Measurements from ENCODE around the gene LRCH3.

LRCH3 gene

DNA sequence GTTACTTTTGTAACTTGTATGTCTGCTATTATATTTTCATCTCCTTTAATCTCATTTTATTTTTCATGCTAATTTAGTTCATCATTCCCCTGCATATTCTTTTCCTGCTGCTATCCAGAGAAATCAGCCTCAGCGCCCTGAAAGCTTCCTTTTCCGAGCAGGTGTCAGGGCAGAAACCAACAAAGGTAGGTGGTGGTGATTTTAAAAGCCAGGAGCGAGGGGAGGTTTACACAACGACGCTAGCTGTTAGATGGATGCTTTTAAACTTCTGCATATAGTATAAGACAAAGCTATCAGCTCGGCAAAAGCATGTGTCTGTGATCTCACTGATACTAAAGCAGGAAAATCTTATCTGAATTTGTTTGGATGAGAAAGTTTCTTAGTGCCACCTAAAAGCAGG, 75.0 kb downstream of the LRCH3 start:
- ChIA-PET POLR2A (no interaction called here), CTCF (no interaction called here)
- TF ChIP-seq ELF4 (IDR thresholded peaks at IDR 0.05) (no peak), FOXM1 (IDR thresholded peaks at IDR 0.05; ENCODE audit: borderline replicate concordance) (no peak), L3MBTL2 (conservative IDR thresholded peaks at IDR 0.05) (no peak), ZNF384 (IDR thresholded peaks at IDR 0.05) (no peak), LEF1 (IDR thresholded peaks at IDR 0.05; ENCODE audit: borderline replicate concordance) (no peak), HDGF (IDR thresholded peaks at IDR 0.05; ENCODE audit: borderline replicate concordance) (no peak)
- TF ChIP-seq, protein P1, sequence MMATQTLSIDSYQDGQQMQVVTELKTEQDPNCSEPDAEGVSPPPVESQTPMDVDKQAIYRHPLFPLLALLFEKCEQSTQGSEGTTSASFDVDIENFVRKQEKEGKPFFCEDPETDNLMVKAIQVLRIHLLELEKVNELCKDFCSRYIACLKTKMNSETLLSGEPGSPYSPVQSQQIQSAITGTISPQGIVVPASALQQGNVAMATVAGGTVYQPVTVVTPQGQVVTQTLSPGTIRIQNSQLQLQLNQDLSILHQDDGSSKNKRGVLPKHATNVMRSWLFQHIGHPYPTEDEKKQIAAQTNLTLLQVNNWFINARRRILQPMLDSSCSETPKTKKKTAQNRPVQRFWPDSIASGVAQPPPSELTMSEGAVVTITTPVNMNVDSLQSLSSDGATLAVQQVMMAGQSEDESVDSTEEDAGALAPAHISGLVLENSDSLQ (IDR thresholded peaks at IDR 0.05), result no peak
- no peak for DNase-seq (ENCODE audit: extremely low spot score)

DNA sequence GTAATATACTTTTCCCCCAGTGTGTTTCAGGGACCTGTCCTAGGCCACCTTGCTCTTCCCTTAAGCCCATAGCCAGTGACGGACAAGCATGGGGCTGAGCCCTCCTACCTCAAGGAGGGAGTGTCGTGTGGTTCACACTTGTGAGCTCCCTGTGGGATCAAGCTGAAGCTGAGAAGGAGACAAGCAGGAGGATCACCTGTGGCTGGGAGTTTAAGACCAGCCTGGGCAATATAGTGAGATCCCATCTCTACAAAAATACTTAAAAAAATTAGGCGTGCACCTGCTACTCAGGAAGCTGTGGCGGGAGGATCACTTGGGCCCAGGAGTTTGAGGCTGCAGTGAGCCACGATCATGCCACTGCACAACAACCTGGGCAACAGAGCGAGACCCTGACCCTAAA, 82.3 kb downstream of the LRCH3 start:
- TF ChIP-seq SP1 (IDR thresholded peaks at IDR 0.05), result no peak
- TF ChIP-seq, protein P1 (IDR thresholded peaks at IDR 0.05), result no peak
- no peak for TF ChIP-seq BHLHE40 (IDR thresholded peaks at IDR 0.05; ENCODE audit: borderline replicate concordance)
- no peak for TF ChIP-seq ZNF384 (IDR thresholded peaks at IDR 0.05)
- no peak for TF ChIP-seq NFRKB (IDR thresholded peaks at IDR 0.05)
- TF ChIP-seq ELF4 (IDR thresholded peaks at IDR 0.05), result no peak
- no peak for TF ChIP-seq FOXM1 (IDR thresholded peaks at IDR 0.05; ENCODE audit: borderline replicate concordance)
- no peak for TF ChIP-seq SUZ12 (IDR thresholded peaks at IDR 0.05)
- TF ChIP-seq CTBP1 (IDR thresholded peaks at IDR 0.05; ENCODE audit: borderline replicate concordance), result no peak
- no peak for TF ChIP-seq FOXA1 (IDR thresholded peaks at IDR 0.05)
- no peak for TF ChIP-seq LEF1 (IDR thresholded peaks at IDR 0.05; ENCODE audit: borderline replicate concordance)
- no peak for TF ChIP-seq L3MBTL2 (conservative IDR thresholded peaks at IDR 0.05)
- TF ChIP-seq ARNT (IDR thresholded peaks at IDR 0.05), result no peak
- no peak for TF ChIP-seq TARDBP (IDR thresholded peaks at IDR 0.05)
- ChIA-PET POLR2A (no interaction called here), CTCF (no interaction called here)
- DNase-seq (ENCODE audit: extremely low spot score), result no peak

DNA sequence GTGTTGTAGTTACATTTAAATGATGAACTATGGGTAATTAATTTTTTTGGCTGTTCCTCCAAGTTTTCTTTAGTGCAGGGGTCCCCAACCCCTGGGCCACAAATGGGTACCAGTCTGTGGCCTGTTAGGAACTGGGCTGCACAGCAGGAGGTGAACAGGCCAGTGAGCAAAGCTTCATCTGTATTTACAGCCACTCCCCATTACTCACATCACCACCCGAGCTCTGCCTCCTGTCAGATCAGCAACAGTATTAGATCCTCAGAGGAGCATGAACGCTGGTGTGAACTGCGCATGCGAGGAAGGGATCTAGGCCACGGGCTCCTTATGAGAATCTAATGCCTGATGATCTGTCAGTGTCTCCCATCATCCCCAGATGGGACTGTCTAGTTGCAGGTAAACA, 83.0 kb downstream of the LRCH3 start:
- ChIA-PET CTCF (no interaction called here), POLR2A (no interaction called here)
- TF ChIP-seq FOXK2 (IDR thresholded peaks at IDR 0.05) (no peak), SUZ12 (IDR thresholded peaks at IDR 0.05) (no peak), CTBP1 (IDR thresholded peaks at IDR 0.05; ENCODE audit: borderline replicate concordance) (no peak), L3MBTL2 (conservative IDR thresholded peaks at IDR 0.05) (no peak), FOXM1 (IDR thresholded peaks at IDR 0.05; ENCODE audit: borderline replicate concordance) (no peak), NFRKB (IDR thresholded peaks at IDR 0.05) (no peak), ELF4 (IDR thresholded peaks at IDR 0.05) (no peak)
- DNase-seq (ENCODE audit: extremely low spot score), result no peak

DNA sequence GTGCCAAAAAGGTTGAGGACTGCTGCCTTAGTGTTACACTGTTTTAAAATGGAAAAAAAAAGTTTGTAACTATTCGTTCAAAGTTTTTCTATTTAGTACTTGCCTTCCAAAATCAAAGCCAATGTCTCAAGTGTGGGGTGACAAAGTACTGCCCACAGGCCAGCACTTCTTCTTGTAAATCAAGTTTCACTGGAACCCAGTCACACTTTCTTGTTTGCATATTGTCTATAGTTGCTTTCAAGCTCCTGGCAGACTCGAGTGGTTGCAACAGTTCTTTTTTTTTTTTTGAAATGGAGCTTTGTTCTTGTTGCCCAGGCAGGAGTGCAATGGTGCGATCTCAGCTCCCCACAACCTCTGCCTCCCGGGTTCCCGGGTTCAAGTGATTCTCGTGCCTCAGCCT, 83.6 kb downstream of the LRCH3 start:
- ChIA-PET CTCF (no interaction called here), POLR2A (no interaction called here)
- TF ChIP-seq ARNT (IDR thresholded peaks at IDR 0.05), result no peak
- no peak for TF ChIP-seq TARDBP (IDR thresholded peaks at IDR 0.05)
- TF ChIP-seq FOXA1 (IDR thresholded peaks at IDR 0.05), result no peak
- TF ChIP-seq HDGF (IDR thresholded peaks at IDR 0.05; ENCODE audit: borderline replicate concordance), result no peak
- TF ChIP-seq FOXK2 (IDR thresholded peaks at IDR 0.05), result no peak
- TF ChIP-seq SUZ12 (IDR thresholded peaks at IDR 0.05), result no peak
- no peak for TF ChIP-seq BHLHE40 (IDR thresholded peaks at IDR 0.05; ENCODE audit: borderline replicate concordance)
- TF ChIP-seq SP1 (IDR thresholded peaks at IDR 0.05), result no peak
- TF ChIP-seq, protein P1 (IDR thresholded peaks at IDR 0.05), result no peak
- no peak for TF ChIP-seq L3MBTL2 (conservative IDR thresholded peaks at IDR 0.05)
- no peak for TF ChIP-seq NFRKB (IDR thresholded peaks at IDR 0.05)
- TF ChIP-seq ELF4 (IDR thresholded peaks at IDR 0.05), result no peak
- TF ChIP-seq CTBP1 (IDR thresholded peaks at IDR 0.05; ENCODE audit: borderline replicate concordance), result no peak
- TF ChIP-seq FOXM1 (IDR thresholded peaks at IDR 0.05; ENCODE audit: borderline replicate concordance), result no peak
- no peak for TF ChIP-seq LEF1 (IDR thresholded peaks at IDR 0.05; ENCODE audit: borderline replicate concordance)
- no peak for TF ChIP-seq ZNF384 (IDR thresholded peaks at IDR 0.05)
- DNase-seq (ENCODE audit: extremely low spot score), result no peak

DNA sequence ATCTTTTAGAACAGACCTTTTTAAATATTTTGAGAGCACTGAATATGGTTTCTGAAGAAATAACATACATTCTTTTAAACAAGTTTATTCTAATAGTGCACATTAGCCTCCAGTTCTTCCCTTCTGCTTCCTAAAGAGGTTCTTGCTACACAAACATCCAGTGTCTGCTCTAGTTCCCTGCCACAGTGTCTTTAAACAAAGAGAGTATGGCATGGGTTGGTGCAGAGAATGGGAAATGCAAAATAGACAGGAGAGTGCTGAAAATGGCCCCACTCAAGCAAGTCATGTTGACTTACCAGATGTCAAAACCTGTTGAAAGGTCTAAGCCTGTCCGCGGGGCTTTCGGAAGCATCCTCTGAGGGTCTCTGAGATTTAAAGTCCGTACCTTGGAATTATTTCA, 86.8 kb downstream of the LRCH3 start:
- DNase-seq (ENCODE audit: extremely low spot score), result no peak
- POLR2A ChIA-PET, result no interaction called here
- TF ChIP-seq BHLHE40 (IDR thresholded peaks at IDR 0.05; ENCODE audit: borderline replicate concordance) (no peak), CTBP1 (IDR thresholded peaks at IDR 0.05; ENCODE audit: borderline replicate concordance) (no peak), FOXM1 (IDR thresholded peaks at IDR 0.05; ENCODE audit: borderline replicate concordance) (no peak), FOXK2 (IDR thresholded peaks at IDR 0.05) (no peak), LEF1 (IDR thresholded peaks at IDR 0.05; ENCODE audit: borderline replicate concordance) (no peak), L3MBTL2 (conservative IDR thresholded peaks at IDR 0.05) (no peak), ARNT (IDR thresholded peaks at IDR 0.05) (no peak), NFRKB (IDR thresholded peaks at IDR 0.05) (no peak), SP1 (IDR thresholded peaks at IDR 0.05) (no peak), TARDBP (IDR thresholded peaks at IDR 0.05) (no peak), ELF4 (IDR thresholded peaks at IDR 0.05) (no peak), HDGF (IDR thresholded peaks at IDR 0.05; ENCODE audit: borderline replicate concordance) (no peak), ZNF384 (IDR thresholded peaks at IDR 0.05) (no peak), FOXA1 (IDR thresholded peaks at IDR 0.05) (no peak), SUZ12 (IDR thresholded peaks at IDR 0.05) (no peak)
- TF ChIP-seq, protein P1 (IDR thresholded peaks at IDR 0.05), result no peak
- CTCF ChIA-PET, result no interaction called here

DNA sequence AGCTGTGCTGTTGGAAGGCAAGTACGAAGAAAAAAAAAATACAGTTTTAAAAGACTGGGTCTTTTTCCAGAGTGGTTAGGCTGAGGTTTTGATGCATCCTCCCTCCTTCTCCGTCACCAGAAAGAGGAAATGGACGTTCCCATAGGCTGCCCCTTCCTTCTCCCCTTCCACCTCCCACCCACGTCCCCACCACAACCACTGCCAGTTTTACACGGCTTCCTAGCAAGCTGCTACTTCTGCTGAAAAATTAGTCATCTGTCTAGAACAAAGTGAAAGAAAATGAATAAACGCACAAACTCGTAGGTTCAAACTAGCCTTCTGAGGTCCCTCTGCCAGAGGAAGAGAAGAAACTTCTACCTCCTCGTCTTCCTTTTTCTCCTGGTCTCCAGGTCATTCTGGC, 87.4 kb downstream of the LRCH3 start:
- ChIA-PET POLR2A (no interaction called here), CTCF (no interaction called here)
- no peak for TF ChIP-seq ARNT (IDR thresholded peaks at IDR 0.05)
- no peak for TF ChIP-seq SP1 (IDR thresholded peaks at IDR 0.05)
- no peak for TF ChIP-seq FOXA1 (IDR thresholded peaks at IDR 0.05)
- TF ChIP-seq FOXM1 (IDR thresholded peaks at IDR 0.05; ENCODE audit: borderline replicate concordance), result no peak
- no peak for TF ChIP-seq NFRKB (IDR thresholded peaks at IDR 0.05)
- TF ChIP-seq CTBP1 (IDR thresholded peaks at IDR 0.05; ENCODE audit: borderline replicate concordance), result no peak
- TF ChIP-seq HDGF (IDR thresholded peaks at IDR 0.05; ENCODE audit: borderline replicate concordance), result no peak
- TF ChIP-seq SUZ12 (IDR thresholded peaks at IDR 0.05), result no peak
- DNase-seq (ENCODE audit: extremely low spot score), result no peak
